HG03571 (cell line): ENCODE measurements around the gene FMR1NB.

ENCODE experiments used
- ATAC-seq: cut with Tn5 transposase; IDR thresholded peaks from one replicate; pipeline ENCODE4 v1.9.1; 2021; ENCODE audit not compliant: unreplicated experiment

FMR1NB gene

GRCh38 chrX:148069759-148070503, 88.8 kb downstream of the FMR1NB start:
- ATAC-seq = peak; percentile 95

GRCh38 chrX:148070504-148070877, 89.4 kb downstream of the FMR1NB start:
- ATAC-seq = no peak
